HG03571 (cell line): ENCODE results near the gene RTEL1.
"Not testable (repeated sequence)": the region's sequence is repeated elsewhere in the genome, so short reads cannot be mapped to it uniquely, and the experiment has no call there.

Experiments used
- ATAC-seq: cut with Tn5 transposase; IDR thresholded peaks from one replicate; pipeline ENCODE4 v1.9.1; 2021; ENCODE audit not compliant: unreplicated experiment

Gene RTEL1

GRCh38 chr20:63657937-63658748, at the start of gene RTEL1:
Gene RTEL1, plus strand, starts transcription at chr20:63658312. Its CDS starts 1,091 bp downstream, at chr20:63659403.
- ATAC-seq, result peak; percentile 77

- no peak for ATAC-seq
These were observed 47.3 kb upstream of the RTEL1 start for GRCh38 chr20:63610581-63611435.

GRCh38 chr20:63611646-63612045, 46.5 kb upstream of the RTEL1 start:
- ATAC-seq, result no peak

- no peak for ATAC-seq
These were observed 45.7 kb upstream of the RTEL1 start for GRCh38 chr20:63612276-63612931.

DNA sequence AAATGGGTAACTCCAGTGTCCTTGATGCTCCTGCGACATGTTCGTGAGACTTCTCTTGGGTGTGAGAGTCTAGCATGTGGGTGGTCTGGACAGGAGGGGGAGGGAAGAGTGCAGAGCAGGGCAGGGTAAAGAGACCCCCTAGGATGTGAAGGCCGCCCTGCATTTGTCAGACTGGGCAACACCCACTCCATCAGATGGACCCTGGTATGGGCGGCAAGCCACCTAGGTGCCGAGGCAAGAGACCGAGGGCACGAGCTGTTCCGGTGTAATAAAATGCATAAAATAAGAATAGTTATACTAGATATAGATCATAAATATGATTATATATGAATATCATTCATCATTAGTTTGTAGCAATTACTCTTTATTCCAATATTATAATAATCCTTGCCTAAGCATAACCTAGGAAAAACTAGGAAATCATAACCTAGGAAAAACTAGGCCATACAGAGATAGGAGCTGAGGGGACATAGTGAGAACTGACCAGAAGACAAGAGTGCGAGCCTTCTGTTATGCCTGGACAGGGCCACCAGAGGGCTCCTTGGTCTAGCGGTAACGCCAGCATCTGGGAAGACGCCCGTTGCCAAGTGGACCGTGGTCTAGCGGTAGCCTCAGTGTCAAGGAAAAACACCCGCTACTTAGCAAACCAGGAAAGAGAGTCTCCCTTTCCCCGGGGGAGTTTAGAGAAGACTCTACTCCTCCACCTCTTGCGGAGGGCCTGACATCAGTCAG, 44.1 kb upstream of the RTEL1 start:
- not testable (repeated sequence) for ATAC-seq

GRCh38 chr20:63617092-63617875, 40.8 kb upstream of the RTEL1 start:
- ATAC-seq, result no peak

DNA sequence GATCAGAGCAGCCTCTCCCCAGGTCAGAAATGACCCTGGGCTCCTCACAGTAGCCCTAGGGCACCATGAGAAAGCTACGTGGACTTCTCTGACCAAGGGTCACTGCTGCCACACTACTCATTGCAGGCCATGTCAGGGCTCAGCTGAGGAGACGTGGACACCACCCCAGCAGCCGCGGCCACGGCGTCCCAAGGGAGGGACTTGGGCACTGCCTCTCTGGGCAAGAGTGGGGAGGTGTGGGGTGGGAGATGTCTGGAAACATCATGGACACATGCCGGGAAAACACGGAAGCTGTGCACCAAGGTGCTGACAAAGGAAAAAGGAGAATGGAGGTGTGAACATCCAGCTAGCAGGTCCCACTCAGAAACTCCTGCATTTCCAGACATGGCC, 40.2 kb upstream of the RTEL1 start:
- no peak for ATAC-seq

- no peak for ATAC-seq
These were observed 39.7 kb upstream of the RTEL1 start for GRCh38 chr20:63618291-63618980.

GRCh38 chr20:63619086-63619485, 39.0 kb upstream of the RTEL1 start:
- ATAC-seq, result no peak

- ATAC-seq, result no peak
These were observed 38.6 kb upstream of the RTEL1 start for GRCh38 chr20:63619505-63619904.

GRCh38 chr20:63620991-63621390, 37.1 kb upstream of the RTEL1 start:
- no peak for ATAC-seq

DNA sequence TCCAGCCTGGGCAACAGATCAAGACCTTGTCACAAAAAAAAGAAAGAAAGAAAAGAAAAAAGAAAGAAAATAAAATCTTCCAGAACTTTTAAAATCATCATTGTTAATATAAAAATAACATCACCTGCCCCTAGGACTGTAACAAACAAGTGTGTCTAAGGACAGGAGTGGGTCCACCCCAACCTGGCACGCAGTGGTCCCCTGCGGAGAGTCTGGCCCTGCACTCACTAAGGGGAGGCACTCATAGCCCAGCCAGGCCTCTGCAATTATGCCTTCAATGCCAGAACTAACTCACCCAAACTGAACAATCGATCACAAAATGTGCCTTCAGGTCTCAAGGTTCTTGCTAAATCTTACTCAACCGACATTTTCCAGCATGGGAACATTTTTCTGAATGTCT, 36.0 kb upstream of the RTEL1 start:
- ATAC-seq, result no peak

DNA sequence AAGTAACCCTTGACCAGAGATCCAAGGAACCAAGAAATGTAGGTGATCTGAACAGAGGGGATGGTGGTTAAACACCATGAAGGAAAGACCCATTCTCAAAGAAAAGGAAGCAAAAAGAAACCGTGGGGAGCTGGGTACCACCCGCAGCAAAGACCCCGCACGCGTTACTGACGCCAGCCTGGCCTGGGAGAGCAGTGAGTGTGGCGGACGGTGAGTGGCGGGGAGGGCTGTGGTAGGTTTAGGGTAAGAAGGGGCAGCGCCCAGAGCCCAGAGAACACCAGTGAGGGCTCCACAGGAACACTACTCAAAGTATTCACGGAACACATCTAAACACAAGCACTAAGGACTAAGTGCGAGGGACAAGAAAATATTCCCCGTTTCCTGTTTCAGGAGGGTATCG, 35.4 kb upstream of the RTEL1 start:
- no peak for ATAC-seq

GRCh38 chr20:63624486-63624885, 33.6 kb upstream of the RTEL1 start:
- ATAC-seq, result no peak

DNA sequence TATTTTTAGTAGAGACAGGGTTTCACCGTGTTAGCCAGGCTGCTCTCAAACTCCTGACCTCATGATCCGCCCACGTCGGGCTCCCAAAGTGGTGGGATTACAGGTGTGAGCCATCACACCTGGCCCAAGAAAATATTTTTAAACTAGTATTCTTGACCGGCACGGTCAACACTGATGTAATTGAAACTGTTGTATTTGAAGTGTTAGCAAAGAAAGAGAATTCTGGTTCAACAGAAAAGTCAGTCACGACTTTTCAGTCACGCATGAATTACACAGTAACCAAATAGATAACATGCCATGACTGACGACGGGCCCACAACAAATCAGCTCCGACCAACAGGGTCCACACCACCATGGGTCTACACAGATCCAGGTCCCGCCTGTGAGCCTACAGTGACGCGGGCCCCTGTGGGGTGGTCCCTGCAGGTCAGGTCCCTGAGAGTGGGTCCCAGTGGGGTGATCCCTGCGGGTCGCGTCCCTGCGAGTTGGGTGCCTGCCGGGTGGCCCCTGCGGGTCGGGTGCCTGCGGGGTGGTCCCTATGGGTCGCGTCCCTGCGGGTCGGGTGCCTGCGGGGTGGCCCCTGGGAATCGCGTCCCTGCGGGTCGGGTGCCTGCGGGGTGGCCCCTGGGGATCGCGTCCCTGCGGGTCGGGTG, 32.2 kb upstream of the RTEL1 start:
- ATAC-seq, result no peak

GRCh38 chr20:63626424-63627128, 31.5 kb upstream of the RTEL1 start, which contains the start of gene GMEB2:
Gene GMEB2, minus strand, starts transcription at chr20:63627101. Its CDS starts 7,704 bp downstream, at chr20:63619397.
- peak; percentile 39 for ATAC-seq

GRCh38 chr20:63627129-63627750, 30.9 kb upstream of the RTEL1 start:
- ATAC-seq, result peak; percentile 75

GRCh38 chr20:63627751-63628245, 30.3 kb upstream of the RTEL1 start:
- ATAC-seq, result no peak
